ENCODE measurements around the gene POU2F3. TPM values are rescaled to one million over a fixed set of nuclear protein-coding genes. Genes with fewer than 3 reads are reported as not detected.

Gene POU2F3
- polyA plus RNA-seq, 3 donors: 0.37 to 0.54 TPM; not detected in 1

- Histone ChIP-seq H3K9me3 (replicated peaks in 1 of 2; ENCODE audit: control insufficient read depth in 1 of 2, insufficient read depth in 1 of 2, low read length in 2 of 2) (peaks cover 0 to 3% of the 10 kb centered on the region in 2 donors), H3K4me3 (replicated peaks in 1 of 3; ENCODE audit: low read depth in 2 of 3, low read length in 3 of 3) (no peak overlapping the region), H3K4me2 (replicated peaks; ENCODE audit: extremely low read depth, low read length, poor library complexity, severe bottlenecking) (no peak overlapping the region), H3K9ac (ENCODE audit: insufficient read depth, low read length, poor library complexity, severe bottlenecking) (no peak overlapping the region), H4K20me1 (ENCODE audit: insufficient read depth, low read length) (no peaks in the 10 kb centered on the region), H3K4me1 (ENCODE audit: control insufficient read depth in 1 of 2, insufficient read depth in 2 of 2, low read length in 2 of 2) (no peaks in the 10 kb centered on the region), H3K36me3 (replicated peaks in 1 of 2; ENCODE audit: control insufficient read depth in 1 of 2, insufficient read depth in 2 of 2, low read length in 2 of 2) (no peaks in the 10 kb centered on the region), H3K27me3 (ENCODE audit: control insufficient read depth in 2 of 2, insufficient read depth in 2 of 2, low read length in 2 of 2) (peaks cover 5 to 51% of the 10 kb centered on the region in 2 donors), H3K27ac (ENCODE audit: low read depth in 1 of 2, low read length in 2 of 2) (no peak overlapping the region), H3K79me2 (ENCODE audit: insufficient read depth, low read length) (no peaks in the 10 kb centered on the region), H2AFZ (ENCODE audit: insufficient read depth, low read depth, low read length, poor library complexity, severe bottlenecking) (no peak overlapping the region)
- H3K27ac Mint-ChIP-seq: no peak overlapping the region
- 87% methylated on average over 6 of the region's 9 CpGs for WGBS (ENCODE audit: insufficient coverage)
- intact Hi-C loops (cut with micrococcal nuclease): no loop called here
- peak overlapping the region in 1 of 2 donors; percentile 39 for H3K4me3 Mint-ChIP-seq
- peaks cover 50 to 56% (median 50%) of the 10 kb centered on the region in 3 donors for H3K27me3 Mint-ChIP-seq (ENCODE audit: low read depth in 3 of 3)
- H3K4me1 Mint-ChIP-seq: peaks cover 3% of the 10 kb centered on the region
- no peak for DNase-seq
- H3K36me3 Mint-ChIP-seq: no peaks in the 10 kb centered on the region
- H3K9me3 Mint-ChIP-seq: peaks cover 0 to 2% (median 0%) of the 10 kb centered on the region in 7 donors
- no peak for TF ChIP-seq CTCF (IDR thresholded peaks at IDR 0.05)
Measured at GRCh38 chr11:120257346-120257745, 17.4 kb downstream of the POU2F3 start.

GRCh38 chr11:120258661-120259060, 18.7 kb downstream of the POU2F3 start:
- H3K79me2 ChIP-seq (ENCODE audit: insufficient read depth, low read length): no peaks in the 10 kb centered on the region
- H3K4me2 ChIP-seq (replicated peaks; ENCODE audit: extremely low read depth, low read length, poor library complexity, severe bottlenecking): no peak overlapping the region
- peaks cover 3% of the 10 kb centered on the region for H3K4me1 Mint-ChIP-seq
- 91% methylated on average over 2 of the region's 3 CpGs for WGBS (ENCODE audit: insufficient coverage)
- DNase-seq: no peak
- no peaks in the 10 kb centered on the region for H4K20me1 ChIP-seq (ENCODE audit: insufficient read depth, low read length)
- H3K27me3 ChIP-seq (ENCODE audit: control insufficient read depth in 2 of 2, insufficient read depth in 2 of 2, low read length in 2 of 2): peaks cover 5 to 46% of the 10 kb centered on the region in 2 donors
- no peak overlapping the region for H3K4me3 Mint-ChIP-seq
- H3K4me1 ChIP-seq (ENCODE audit: control insufficient read depth in 1 of 2, insufficient read depth in 2 of 2, low read length in 2 of 2): no peaks in the 10 kb centered on the region
- H3K27ac Mint-ChIP-seq: no peak overlapping the region
- intact Hi-C loops (cut with micrococcal nuclease): no loop called here
- peaks cover 0 to 3% of the 10 kb centered on the region in 2 donors for H3K9me3 ChIP-seq (replicated peaks in 1 of 2; ENCODE audit: control insufficient read depth in 1 of 2, insufficient read depth in 1 of 2, low read length in 2 of 2)
- H3K36me3 Mint-ChIP-seq: no peaks in the 10 kb centered on the region
- no peak overlapping the region for H3K27ac ChIP-seq (ENCODE audit: low read depth in 1 of 2, low read length in 2 of 2)
- no peak overlapping the region for H2AFZ ChIP-seq (ENCODE audit: insufficient read depth, low read depth, low read length, poor library complexity, severe bottlenecking)
- no peak overlapping the region for H3K4me3 ChIP-seq (replicated peaks in 1 of 3; ENCODE audit: low read depth in 2 of 3, low read length in 3 of 3)
- H3K27me3 Mint-ChIP-seq (ENCODE audit: low read depth in 3 of 3): peaks cover 49 to 57% (median 54%) of the 10 kb centered on the region in 3 donors
- H3K9ac ChIP-seq (ENCODE audit: insufficient read depth, low read length, poor library complexity, severe bottlenecking): no peak overlapping the region
- peaks cover 0 to 2% (median 0%) of the 10 kb centered on the region in 7 donors for H3K9me3 Mint-ChIP-seq
- TF ChIP-seq CTCF (IDR thresholded peaks at IDR 0.05): no peak
- H3K36me3 ChIP-seq (replicated peaks in 1 of 2; ENCODE audit: control insufficient read depth in 1 of 2, insufficient read depth in 2 of 2, low read length in 2 of 2): no peaks in the 10 kb centered on the region

Measured in CD14-positive monocyte (primary cell).